Endothelial cell of umbilical vein (primary cell): ENCODE data around the gene TBX2. TPM values are rescaled to one million over a fixed set of nuclear protein-coding genes. Genes with fewer than 3 reads are reported as not detected.

Experiments
- BruUV-seq: library from RNA; stranded (reverse); fragments of 400-500 nt; replicated peaks from 2 replicates; lab custom pipeline; 2021; lab: Mats Ljungman, UMichigan
- CTCF ChIA-PET: fragments of 300-600, 350-600 bp; sonication (Branson Sonifier 250); formaldehyde crosslinking; loops from one replicate; lab custom pipeline; 2021; ENCODE audit warnings: antibody characterized with exemption, inconsistent platforms; lab: Charles Lee
- POLR2A ChIA-PET: fragments of 300-600, 350-600 bp; sonication (Branson Sonifier 250); formaldehyde crosslinking; loops from one replicate; lab custom pipeline; 2021; ENCODE audit warnings: antibody characterized with exemption, inconsistent platforms; lab: Charles Lee
- DNase-seq: peaks from one replicate; pipeline ENCODE4 v3.0.0-alpha.2; 2011; ENCODE audit warnings: low read depth, low spot score
- FAIRE-seq: peaks from 2 replicates; lab custom pipeline; 2011; peaks lifted over from hg19 to GRCh38; lab: Jason Lieb, UNC
- H2AFZ ChIP-seq: 2 replicates; pipeline ENCODE4 v1.6.0; 2012; ENCODE audit warnings: low read depth, low read length, control low read depth, inconsistent platforms
- H3K27ac ChIP-seq: 2 replicates; pipeline ENCODE4 v1.5.1; 2011; ENCODE audit warnings: low read depth, mild to moderate bottlenecking, control low read depth, low read length, moderate library complexity; ENCODE audit not compliant: insufficient read depth
- H3K27me3 ChIP-seq, 2 experiments: 2 replicates each; pipeline versions ENCODE4 v1.6.0 to v1.6.1; 2011; ENCODE audit warnings: low read length in 2 of 2, mixed read lengths in 1 of 2; ENCODE audit not compliant: control insufficient read depth in 2 of 2, insufficient read depth in 2 of 2
- H3K36me3 ChIP-seq, 2 experiments: 2 replicates in 1 of 2; 3 replicates in 1 of 2; pipeline ENCODE4 v1.5.1; 2011; ENCODE audit warnings: low read length in 2 of 2, mild to moderate bottlenecking in 1 of 2, moderate library complexity in 1 of 2; ENCODE audit not compliant: control insufficient read depth in 2 of 2, insufficient read depth in 2 of 2; ENCODE audit errors: extremely low read depth in 1 of 2
- H3K4me1 ChIP-seq: 3 replicates; pipeline ENCODE4 v1.5.1; 2011; ENCODE audit warnings: mild to moderate bottlenecking, low read length; ENCODE audit not compliant: control insufficient read depth, insufficient read depth; ENCODE audit errors: extremely low read depth
- H3K4me2 ChIP-seq: 2 replicates; pipeline ENCODE4 v1.6.1; 2011; ENCODE audit warnings: low read length, control low read depth, mixed read lengths; ENCODE audit not compliant: insufficient read depth
- H3K4me3 ChIP-seq, 3 experiments: fragments of 200-600 bp in 1 of 3; sonication (generic), shearing (Covaris generic) in 1 of 3; replicated peaks in 1 of 3; 2 replicates each; pipeline ENCODE4 v1.5.1; 2011 to 2016; ENCODE audit warnings: control low read depth in 3 of 3, low read length in 3 of 3, mild to moderate bottlenecking in 2 of 3, inconsistent platforms in 1 of 3, low read depth in 1 of 3, moderate library complexity in 1 of 3; ENCODE audit not compliant: insufficient read depth in 1 of 3
- H3K79me2 ChIP-seq: 2 replicates; pipeline ENCODE4 v1.6.0; 2012; ENCODE audit warnings: low read length, inconsistent platforms; ENCODE audit not compliant: control insufficient read depth, insufficient read depth
- H3K9ac ChIP-seq: replicated peaks from 2 replicates; pipeline ENCODE3; 2011; ENCODE audit warnings: low read length, control low read depth; ENCODE audit not compliant: insufficient read depth; ENCODE audit errors: extremely low read depth
- H3K9me1 ChIP-seq: replicated peaks from 3 replicates; pipeline ENCODE4 v1.6.0; 2011; ENCODE audit warnings: mild to moderate bottlenecking, low read length; ENCODE audit not compliant: control insufficient read depth, insufficient read depth; ENCODE audit errors: extremely low read depth
- H3K9me3 ChIP-seq: replicated peaks from 2 replicates; pipeline ENCODE4 v1.5.1; 2012; ENCODE audit warnings: low read length, inconsistent platforms; ENCODE audit not compliant: control insufficient read depth, insufficient read depth
- H4K20me1 ChIP-seq: replicated peaks from 2 replicates; pipeline ENCODE3; 2011; ENCODE audit warnings: mild to moderate bottlenecking, low read length; ENCODE audit not compliant: control insufficient read depth, insufficient read depth; ENCODE audit errors: extremely low read depth
- CTCF ChIP-seq, 2 donors: IDR thresholded peaks; 1 replicate in 1 of 2; 2 replicates in 1 of 2; pipeline ENCODE4 v1.5.1; 2011; ENCODE audit warnings: low read length in 2 of 2, mild to moderate bottlenecking in 2 of 2, moderate library complexity in 2 of 2, control low read depth in 1 of 2, inconsistent platforms in 1 of 2, low read depth in 1 of 2; ENCODE audit not compliant: insufficient read depth in 1 of 2; ENCODE audit errors: extremely low read depth in 1 of 2
- EZH2 ChIP-seq: IDR thresholded peaks from 2 replicates; pipeline ENCODE4 v1.6.1; 2012; ENCODE audit warnings: borderline replicate concordance, low read depth, mild to moderate bottlenecking, moderate library complexity, low read length, inconsistent platforms; ENCODE audit not compliant: severe bottlenecking
- FOS ChIP-seq: IDR thresholded peaks from 2 replicates; pipeline ENCODE4 v1.6.1; 2011; ENCODE audit warnings: mild to moderate bottlenecking, low read length, moderate library complexity, borderline replicate concordance; ENCODE audit not compliant: insufficient read depth
- GATA2 ChIP-seq: IDR thresholded peaks from 2 replicates; pipeline ENCODE4 v1.7.0; 2011; ENCODE audit warnings: low read depth, mild to moderate bottlenecking, moderate library complexity, mixed read lengths, low read length; ENCODE audit not compliant: insufficient read length, insufficient read depth
- JUN ChIP-seq: IDR thresholded peaks from 2 replicates; pipeline ENCODE4 v1.6.1; 2011; ENCODE audit warnings: borderline replicate concordance, low read depth; ENCODE audit not compliant: insufficient read length, insufficient read depth
- MAX ChIP-seq: IDR thresholded peaks from 2 replicates; pipeline ENCODE4 v1.6.1; 2011; ENCODE audit not compliant: insufficient read depth, insufficient read length
- MYC ChIP-seq: IDR thresholded peaks from one replicate; pipeline ENCODE4 v1.6.1; 2011; ENCODE audit warnings: mild to moderate bottlenecking, low read depth, low read length
- POLR2A ChIP-seq: IDR thresholded peaks from 2 replicates; pipeline ENCODE4 v1.6.1; 2012; ENCODE audit warnings: low read depth, mild to moderate bottlenecking, control low read depth, low read length
- POLR2AphosphoS5 ChIP-seq: IDR thresholded peaks from 2 replicates; pipeline ENCODE4 v1.6.1; 2012; ENCODE audit warnings: low read depth, mild to moderate bottlenecking, control low read depth, low read length, moderate library complexity; ENCODE audit not compliant: insufficient read depth
- dilution Hi-C: fragments of 300-500 bp; cut with MboI; formaldehyde crosslinking; loops from one replicate; pipeline ENCODE4 v1.15.0; 2019; ENCODE audit warnings: low sequenced_read_pairs; ENCODE audit not compliant: extremely low pct_ligation_motif_present
- intact Hi-C: fragments of 100-400 bp; cut with micrococcal nuclease; formaldehyde crosslinking; loops from one replicate; pipeline ENCODE4 v1.10.0; 2022
- polyA plus RNA-seq, 4 experiments: library from polyadenylated mRNA; depleted of rRNA in 3 of 4; stranded (reverse) in 3 of 4; unstranded in 1 of 4; fragments of >200 nt; gene quantifications; 2 replicates each; pipeline versions ENCODE4 v1.2.1 to v1.2.3, GENCODE V29; 2011 to 2012; ENCODE audit warnings: missing spikeins in 1 of 4
- total RNA-seq: library from RNA; stranded (reverse); gene quantifications from 2 replicates; pipeline ENCODE4 v1.2.3, GENCODE V29; 2021

TBX2 gene
- total and polyA plus RNA-seq, 2 donors (not counting 3 experiments of a cell fraction or from before 2014, with no cell fraction given), result not detected

GRCh38 chr17:61379457-61380216 lies 20.0 kb upstream of the TBX2 start:
- Histone ChIP-seq H3K36me3 (no peaks in the 10 kb centered on the region), H2AFZ (no peak overlapping the region), H3K27me3 (no peaks in the 10 kb centered on the region), H3K4me2 (no peak overlapping the region), H3K27ac (no peak overlapping the region), H3K9me3 (no peaks in the 10 kb centered on the region), H3K9me1 (no peaks in the 10 kb centered on the region), H3K79me2 (no peaks in the 10 kb centered on the region), H3K4me3 (no peak overlapping the region), H3K4me1 (no peaks in the 10 kb centered on the region), H3K9ac (no peak overlapping the region), H4K20me1 (no peaks in the 10 kb centered on the region)
- FAIRE-seq (no peak), DNase-seq (no peak)
- intact Hi-C loops (no loop called here), dilution Hi-C loops (no loop called here)
- ChIA-PET CTCF (interaction anchor here (0.8 to 1.3 kb wide), 2 partner anchors 12 to 14 kb away, joined by 3 read pairs; no protein-coding TSS in a partner anchor), POLR2A (no interaction called here)
- BruUV-seq, result no TSS peak
- TF ChIP-seq JUN (no peak), MAX (no peak), POLR2AphosphoS5 (no peak), MYC (no peak), EZH2 (no peak), GATA2 (no peak), POLR2A (no peak), FOS (no peak), CTCF (IDR thresholded peaks at IDR 0.05; ENCODE audit: extremely low read depth in 1 of 2, insufficient read depth in 1 of 2, low read depth in 1 of 2, low read length in 2 of 2) (no peak)
